Loucy (cell line): ENCODE data around the gene OR13D1.

ENCODE experiments used
- EZH2phosphoT487 ChIP-seq: fragments of 200-600 bp; IDR thresholded peaks from 2 replicates; pipeline ENCODE4 v1.6.1; 2018; ENCODE audit warnings: antibody characterized with exemption, mild to moderate bottlenecking, moderate library complexity, borderline replicate concordance
- TF ChIP-seq, protein P1 (sequence below): fragments of 200-600 bp; sonication (generic); conservative IDR thresholded peaks from 2 replicates; pipeline ENCODE4 v1.5.1; 2014; ENCODE audit warnings: mild to moderate bottlenecking, antibody characterized with exemption, low read length

DNA sequence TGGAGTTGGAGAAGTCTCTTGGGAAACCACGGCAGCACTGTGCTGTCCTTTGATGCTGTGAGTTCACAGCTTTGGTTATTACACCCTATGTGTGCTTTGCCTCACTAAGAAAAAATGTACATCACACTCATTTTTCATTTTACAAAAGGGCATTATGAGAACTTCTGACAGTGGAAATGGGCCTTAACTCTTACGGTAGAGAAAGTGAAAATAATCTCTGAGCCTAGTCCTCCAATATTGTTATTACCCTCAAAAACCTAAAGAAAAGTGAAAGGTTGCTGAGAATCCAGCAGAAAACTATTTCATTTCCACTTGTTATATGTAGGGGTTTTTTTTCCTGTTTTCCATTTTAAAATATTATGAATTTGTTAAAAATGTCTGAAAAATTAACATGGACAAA, 8.2 kb upstream of the OR13D1 start:
- TF ChIP-seq, protein P1, sequence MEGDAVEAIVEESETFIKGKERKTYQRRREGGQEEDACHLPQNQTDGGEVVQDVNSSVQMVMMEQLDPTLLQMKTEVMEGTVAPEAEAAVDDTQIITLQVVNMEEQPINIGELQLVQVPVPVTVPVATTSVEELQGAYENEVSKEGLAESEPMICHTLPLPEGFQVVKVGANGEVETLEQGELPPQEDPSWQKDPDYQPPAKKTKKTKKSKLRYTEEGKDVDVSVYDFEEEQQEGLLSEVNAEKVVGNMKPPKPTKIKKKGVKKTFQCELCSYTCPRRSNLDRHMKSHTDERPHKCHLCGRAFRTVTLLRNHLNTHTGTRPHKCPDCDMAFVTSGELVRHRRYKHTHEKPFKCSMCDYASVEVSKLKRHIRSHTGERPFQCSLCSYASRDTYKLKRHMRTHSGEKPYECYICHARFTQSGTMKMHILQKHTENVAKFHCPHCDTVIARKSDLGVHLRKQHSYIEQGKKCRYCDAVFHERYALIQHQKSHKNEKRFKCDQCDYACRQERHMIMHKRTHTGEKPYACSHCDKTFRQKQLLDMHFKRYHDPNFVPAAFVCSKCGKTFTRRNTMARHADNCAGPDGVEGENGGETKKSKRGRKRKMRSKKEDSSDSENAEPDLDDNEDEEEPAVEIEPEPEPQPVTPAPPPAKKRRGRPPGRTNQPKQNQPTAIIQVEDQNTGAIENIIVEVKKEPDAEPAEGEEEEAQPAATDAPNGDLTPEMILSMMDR, result no peak
- TF ChIP-seq EZH2phosphoT487, result no peak
